GM19467 (cell line): ENCODE measurements around the gene TBC1D3H.
"Not testable (repeated sequence)": the region's sequence is repeated elsewhere in the genome, so short reads cannot be mapped to it uniquely, and the experiment has no call there.

ENCODE experiments used
- ATAC-seq: cut with Tn5 transposase; IDR thresholded peaks from one replicate; pipeline ENCODE4 v1.9.1; 2021; ENCODE audit warnings: mild to moderate bottlenecking, moderate library complexity; ENCODE audit not compliant: unreplicated experiment

Gene TBC1D3H

DNA sequence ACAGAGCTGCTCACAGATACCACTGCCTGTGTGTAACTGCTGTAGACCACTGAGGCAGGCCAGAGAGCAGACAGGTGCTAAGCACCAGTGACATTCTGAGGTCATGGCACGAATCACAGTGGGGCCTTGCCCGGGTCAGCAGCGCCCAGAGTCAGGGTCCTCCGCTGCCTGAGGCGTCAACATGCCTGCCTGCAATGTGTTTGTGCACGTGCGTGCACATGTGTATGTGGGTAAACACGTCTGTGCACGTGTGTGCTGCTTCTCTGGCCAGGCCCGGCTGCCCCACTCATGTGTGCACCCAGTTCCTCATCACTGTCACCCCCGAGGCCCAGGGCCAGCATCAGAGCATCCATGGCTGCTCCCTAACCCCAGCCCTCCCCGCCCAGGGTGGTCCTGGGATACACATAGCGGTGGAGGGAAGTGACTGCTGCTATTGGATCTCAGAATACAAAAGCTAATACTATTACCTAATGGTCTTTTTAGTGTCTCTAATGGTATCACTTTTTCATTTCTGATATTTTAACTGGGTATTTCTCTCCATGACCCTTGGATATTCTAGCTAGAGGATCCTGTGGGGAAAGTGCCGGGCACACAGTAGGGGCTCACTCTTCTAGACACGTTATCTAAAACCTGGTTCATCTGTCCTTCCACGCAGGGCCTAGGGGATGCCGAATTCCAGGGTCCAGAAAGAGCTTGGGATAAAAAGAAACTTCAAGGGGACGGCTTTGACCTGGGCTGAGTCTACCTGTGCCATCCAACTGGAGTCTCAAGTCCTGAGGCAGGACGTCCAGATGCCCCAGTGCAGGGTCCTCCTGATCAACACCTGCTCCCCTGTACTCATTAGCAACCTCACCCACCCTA is at the start of gene TBC1D3H:
Gene TBC1D3H (minus strand): TSS at position 51 of the 861 bp plus-strand sequence. CDS start 1,540 bp downstream, outside the sequence.
- not testable (repeated sequence) for ATAC-seq

DNA sequence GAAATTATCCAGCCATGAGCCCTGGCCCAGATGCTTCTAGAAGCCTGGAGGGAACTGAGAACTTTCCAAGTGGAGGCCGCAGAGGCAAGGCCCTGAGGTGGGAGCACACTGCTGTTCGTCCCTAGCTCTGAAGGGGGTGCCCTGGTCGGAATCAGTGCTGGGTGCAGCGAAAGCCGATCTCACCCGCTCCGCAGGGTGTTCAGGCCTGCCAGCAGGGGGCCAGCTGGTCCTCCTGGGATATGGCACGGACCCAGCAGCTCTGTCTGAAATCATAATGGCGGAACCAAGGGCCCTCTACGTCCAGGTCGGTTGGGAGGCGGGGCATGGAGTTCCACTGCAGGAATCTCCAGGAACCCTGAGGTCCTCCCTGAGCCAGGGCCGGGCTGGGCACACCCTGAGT is 40.7 kb upstream of the TBC1D3H start:
- not testable (repeated sequence) for ATAC-seq

DNA sequence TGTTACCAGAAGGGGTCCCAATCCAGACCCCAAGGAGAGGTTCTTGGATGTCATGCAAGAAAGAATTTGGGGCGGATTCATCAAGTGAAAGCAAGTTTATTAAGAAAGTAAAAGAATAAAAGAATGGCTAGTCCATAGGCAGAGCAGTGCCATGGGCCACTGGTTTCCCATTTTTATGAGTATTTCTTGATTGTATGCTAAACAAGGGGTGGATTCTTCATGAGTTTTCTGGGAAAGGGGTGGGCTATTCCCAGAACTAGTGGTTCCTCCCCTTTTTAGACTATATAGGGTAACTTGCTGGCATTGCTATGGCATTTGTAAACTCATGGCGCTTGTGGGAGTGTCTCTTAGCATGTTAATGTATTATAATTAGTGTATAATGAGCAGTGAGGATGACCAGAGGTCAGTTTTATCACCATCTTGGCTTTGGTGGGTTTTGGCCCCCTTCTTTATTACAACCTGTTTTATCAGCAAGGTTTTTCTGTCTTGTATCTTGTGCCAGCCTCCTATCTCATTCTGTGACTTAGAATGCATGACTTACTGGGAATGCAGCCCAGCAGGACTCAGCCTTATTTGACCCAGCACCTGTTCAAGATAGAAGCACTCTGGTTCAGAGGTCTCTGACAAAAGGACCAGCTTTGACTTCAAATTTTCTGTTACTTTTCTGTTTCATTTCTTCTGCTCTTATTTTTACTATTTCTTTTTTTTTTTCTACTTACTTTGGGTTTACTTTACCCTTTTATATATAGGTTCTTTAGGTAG is 27.1 kb upstream of the TBC1D3H start:
- ATAC-seq = not testable (repeated sequence)

- ATAC-seq = not testable (repeated sequence)
These were observed 2.9 kb upstream of the TBC1D3H start for GRCh38 chr17:36390943-36391645.

- not testable (repeated sequence) for ATAC-seq
These were observed 12.3 kb downstream of the TBC1D3H start for GRCh38 chr17:36375938-36376337.

DNA sequence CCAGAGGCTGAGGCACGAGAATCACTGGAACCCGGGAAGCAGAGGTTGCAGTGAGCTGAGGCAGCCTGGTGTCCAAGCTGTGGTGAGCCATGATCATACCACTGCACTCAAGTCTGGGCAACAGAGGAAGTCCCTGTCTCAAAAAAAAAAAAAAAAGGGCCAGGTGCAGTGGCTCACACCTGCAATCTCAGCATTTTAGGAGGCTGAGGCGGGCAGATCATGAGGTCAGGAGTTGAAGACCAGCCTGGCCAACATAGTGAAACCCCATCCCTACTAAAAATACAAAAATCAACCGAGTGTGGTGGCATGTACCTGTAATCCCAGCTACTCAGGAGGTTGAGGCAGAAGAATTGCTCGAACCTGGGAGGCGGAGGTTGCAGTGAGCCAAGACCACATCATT is 25.7 kb downstream of the TBC1D3H start:
- ATAC-seq = not testable (repeated sequence)
